CD4-positive, alpha-beta T cell (primary cell): Measurements from ENCODE around the gene CGGBP1. TPM values are rescaled to one million over a fixed set of nuclear protein-coding genes. Genes with fewer than 3 reads are reported as not detected.

ENCODE experiments used
- ATAC-seq: fragments of 200-7000 bp; cut with Tn5 transposase; one replicate; pipeline ENCODE4 v1.10.0; 2022; ENCODE audit warnings: mild to moderate bottlenecking; ENCODE audit not compliant: poor library complexity
- CTCF ChIA-PET: fragments of 350-600 bp; sonication (Branson Sonifier 250); formaldehyde crosslinking; loops from one replicate; lab custom pipeline; 2021; ENCODE audit warnings: antibody characterized with exemption, inconsistent platforms; lab: Charles Lee
- POLR2A ChIA-PET: fragments of 350-600 bp; sonication (Branson Sonifier 250); formaldehyde crosslinking; loops from one replicate; lab custom pipeline; 2021; ENCODE audit warnings: antibody characterized with exemption, inconsistent platforms; lab: Charles Lee
- DNase-seq, 14 experiments: peaks; one replicate each; pipeline ENCODE4 v3.0.0-alpha.2; 2013 to 2020; ENCODE audit warnings: mixed read lengths in 2 of 14
- H3K27ac ChIP-seq, 2 donors: one replicate each; pipeline versions ENCODE4 v1.5.1 to v1.7.0; 2013; ENCODE audit warnings: low read length in 2 of 2, low read depth in 1 of 2, mild to moderate bottlenecking in 1 of 2
- H3K27me3 ChIP-seq, 2 experiments: 1 replicate in 1 of 2; 2 replicates in 1 of 2; pipeline versions ENCODE4 v1.6.1 to v1.7.0; 2013; ENCODE audit warnings: low read length in 2 of 2, control low read depth in 1 of 2, mild to moderate bottlenecking in 1 of 2, moderate library complexity in 1 of 2; ENCODE audit not compliant: insufficient read depth in 2 of 2, control insufficient read depth in 1 of 2
- H3K36me3 ChIP-seq: one replicate; pipeline ENCODE4 v1.6.1; 2013; ENCODE audit warnings: low read length, control low read depth; ENCODE audit not compliant: insufficient read depth
- H3K4me1 ChIP-seq: one replicate; pipeline ENCODE4 v1.6.1; 2013; ENCODE audit warnings: low read length, control low read depth; ENCODE audit not compliant: insufficient read depth
- H3K4me3 ChIP-seq: one replicate; pipeline ENCODE4 v1.5.1; 2013; ENCODE audit warnings: mild to moderate bottlenecking, low read length, moderate library complexity
- H3K9me3 ChIP-seq, 2 experiments: 1 replicate in 1 of 2; 2 replicates in 1 of 2; pipeline versions ENCODE4 v1.6.1 to v1.7.0; 2013; ENCODE audit warnings: low read length in 2 of 2, mild to moderate bottlenecking in 2 of 2, control low read depth in 1 of 2, moderate library complexity in 1 of 2; ENCODE audit not compliant: control insufficient read depth in 1 of 2, insufficient read depth in 1 of 2
- H3K27ac Mint-ChIP-seq: one replicate; pipeline ENCODE4 v1.8.0; 2020; ENCODE audit warnings: mixed read lengths
- H3K27me3 Mint-ChIP-seq: one replicate; pipeline ENCODE4 v1.8.0; 2021; ENCODE audit warnings: mixed read lengths
- H3K36me3 Mint-ChIP-seq: one replicate; pipeline ENCODE4 v1.8.0; 2021; ENCODE audit warnings: low read depth, mixed read lengths
- H3K4me1 Mint-ChIP-seq: one replicate; pipeline ENCODE4 v1.8.0; 2021; ENCODE audit warnings: low read depth, mixed read lengths
- H3K4me3 Mint-ChIP-seq: one replicate; pipeline ENCODE4 v1.8.0; 2020; ENCODE audit warnings: mild to moderate bottlenecking, mixed read lengths
- H3K9me3 Mint-ChIP-seq: one replicate; pipeline ENCODE4 v1.8.0; 2020; ENCODE audit warnings: mixed read lengths
- intact Hi-C, 2 experiments: fragments of 100-400 bp; cut with DNase I in 1 of 2; cut with micrococcal nuclease in 1 of 2; formaldehyde crosslinking; loops; one replicate each; pipeline versions ENCODE4 v1.15.1 to v1.9.0; 2023 to 2025; cut with DNase I, micrococcal nuclease
- polyA plus RNA-seq, 2 donors: library from polyadenylated mRNA; unstranded; fragments of 120-200 nt; gene quantifications; one replicate each; pipeline ENCODE4 v1.2.1, GENCODE V29; 2013
- total RNA-seq, 174 experiments: library from RNA in 2 of 174; stranded (reverse) in 2 of 174; gene quantifications; one replicate each; pipeline ENCODE4 v1.2.3 and lab custom pipeline; 2021 to 2026
- TF ChIP-seq, protein P1 (sequence below): fragments of 200-600 bp; IDR thresholded peaks from one replicate; pipeline ENCODE4 v1.8.0; 2022; ENCODE audit warnings: antibody characterized with exemption, mild to moderate bottlenecking

CGGBP1 gene, protein sequence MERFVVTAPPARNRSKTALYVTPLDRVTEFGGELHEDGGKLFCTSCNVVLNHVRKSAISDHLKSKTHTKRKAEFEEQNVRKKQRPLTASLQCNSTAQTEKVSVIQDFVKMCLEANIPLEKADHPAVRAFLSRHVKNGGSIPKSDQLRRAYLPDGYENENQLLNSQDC
- total RNA-seq: 10 to 100 TPM; 88.7 to 89.7 TPM
- 112 TPM for polyA plus RNA-seq (2013, experiment 1 of 2)
- polyA plus RNA-seq (2013, experiment 2 of 2): 116 TPM
- total RNA-seq (lab: John Stamatoyannopoulos, UW): 74.3 to 368 (median 212) reads per million in 172 experiments

DNA sequence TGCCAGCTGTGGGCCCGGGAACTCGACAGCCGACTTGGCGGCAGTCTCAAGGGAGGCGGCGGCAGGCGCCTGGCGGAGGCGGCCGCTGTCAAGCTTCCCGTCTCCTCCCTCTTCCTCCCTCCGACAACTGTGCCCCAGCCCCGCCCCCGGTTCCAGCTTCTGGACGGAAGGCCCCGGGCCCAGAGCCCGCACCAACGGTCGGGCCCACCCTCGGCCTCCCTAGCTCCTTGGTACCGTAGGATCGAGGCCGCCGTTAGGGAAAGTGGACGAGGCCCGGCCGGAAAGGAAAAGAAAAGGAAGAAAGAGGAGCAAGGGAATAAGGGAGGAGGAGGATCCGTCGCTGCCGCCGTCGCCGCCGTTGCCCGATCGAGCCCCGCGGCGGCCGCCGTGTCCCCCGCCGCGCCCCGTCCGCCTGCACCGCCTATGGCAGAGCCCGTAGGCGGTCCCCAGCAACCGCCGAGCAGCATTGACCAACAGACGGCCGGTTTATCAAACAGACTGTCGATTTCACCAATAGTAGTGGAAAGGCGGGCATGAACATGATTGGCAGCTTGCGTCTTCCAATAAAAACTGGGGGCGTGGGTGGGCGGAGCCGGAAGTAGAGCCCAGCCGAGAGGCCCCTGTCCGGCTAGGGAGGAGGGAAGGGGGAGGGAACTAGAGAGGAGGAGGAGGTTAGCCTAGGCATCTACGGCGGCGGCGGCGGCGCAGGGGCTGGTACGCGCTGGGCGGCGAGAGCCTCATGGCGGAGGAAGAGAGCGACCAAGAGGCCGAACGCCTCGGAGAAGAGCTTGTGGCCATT, at the start of gene CGGBP1, which contains the start of gene ZNF654:
CGGBP1 (minus strand) TSS at position 425 of the 799 bp plus-strand sequence. CDS start 3,029 bp downstream, outside the sequence.
ZNF654 (plus strand) TSS at position 675 of the 799 bp plus-strand sequence; CDS start at position 740, 65 bp downstream.
- H3K4me1 ChIP-seq: peaks cover 5% of the 10 kb centered on the region
- no peaks in the 10 kb centered on the region for H3K9me3 Mint-ChIP-seq
- no peaks in the 10 kb centered on the region for H3K27me3 ChIP-seq
- ChIA-PET POLR2A (interaction anchor here (0.6 to 4.7 kb wide), 26 partner anchors 8 to 832 kb away, joined by 3 to 124 read pairs (median 4); partner anchors contain the start of genes C3orf38 and CHMP2B), CTCF (interaction anchor here (0.8 to 0.9 kb wide), 2 partner anchors 51 to 91 kb away, joined by 3 to 4 read pairs; partner anchors contain the start of gene C3orf38)
- no peaks in the 10 kb centered on the region for H3K27me3 Mint-ChIP-seq
- no peaks in the 10 kb centered on the region for H3K9me3 ChIP-seq
- intact Hi-C loops: loop anchor here (1.0 to 5.0 kb wide), 5 partner anchors 28 to 830 kb away; partner anchors contain the start of gene C3orf38 (in 1 of the 2)
- H3K27ac Mint-ChIP-seq: peak within 1 kb of the TSS; percentile 93
- peak within 1 kb of the TSS; percentile 92 for H3K27ac ChIP-seq
- TF ChIP-seq, protein P1, sequence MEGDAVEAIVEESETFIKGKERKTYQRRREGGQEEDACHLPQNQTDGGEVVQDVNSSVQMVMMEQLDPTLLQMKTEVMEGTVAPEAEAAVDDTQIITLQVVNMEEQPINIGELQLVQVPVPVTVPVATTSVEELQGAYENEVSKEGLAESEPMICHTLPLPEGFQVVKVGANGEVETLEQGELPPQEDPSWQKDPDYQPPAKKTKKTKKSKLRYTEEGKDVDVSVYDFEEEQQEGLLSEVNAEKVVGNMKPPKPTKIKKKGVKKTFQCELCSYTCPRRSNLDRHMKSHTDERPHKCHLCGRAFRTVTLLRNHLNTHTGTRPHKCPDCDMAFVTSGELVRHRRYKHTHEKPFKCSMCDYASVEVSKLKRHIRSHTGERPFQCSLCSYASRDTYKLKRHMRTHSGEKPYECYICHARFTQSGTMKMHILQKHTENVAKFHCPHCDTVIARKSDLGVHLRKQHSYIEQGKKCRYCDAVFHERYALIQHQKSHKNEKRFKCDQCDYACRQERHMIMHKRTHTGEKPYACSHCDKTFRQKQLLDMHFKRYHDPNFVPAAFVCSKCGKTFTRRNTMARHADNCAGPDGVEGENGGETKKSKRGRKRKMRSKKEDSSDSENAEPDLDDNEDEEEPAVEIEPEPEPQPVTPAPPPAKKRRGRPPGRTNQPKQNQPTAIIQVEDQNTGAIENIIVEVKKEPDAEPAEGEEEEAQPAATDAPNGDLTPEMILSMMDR: no peak
- ATAC-seq: peak; percentile 89
- peak within 1 kb of the TSS; percentile 100 for H3K4me3 Mint-ChIP-seq
- peak within 1 kb of the TSS; percentile 98 for H3K4me3 ChIP-seq
- peaks cover 48% of the 10 kb centered on the region for H3K36me3 Mint-ChIP-seq
- H3K36me3 ChIP-seq: peaks cover 32% of the 10 kb centered on the region
- peak; percentile 96 to 99 (median 99) for DNase-seq
- peaks cover 72% of the 10 kb centered on the region for H3K4me1 Mint-ChIP-seq

DNA sequence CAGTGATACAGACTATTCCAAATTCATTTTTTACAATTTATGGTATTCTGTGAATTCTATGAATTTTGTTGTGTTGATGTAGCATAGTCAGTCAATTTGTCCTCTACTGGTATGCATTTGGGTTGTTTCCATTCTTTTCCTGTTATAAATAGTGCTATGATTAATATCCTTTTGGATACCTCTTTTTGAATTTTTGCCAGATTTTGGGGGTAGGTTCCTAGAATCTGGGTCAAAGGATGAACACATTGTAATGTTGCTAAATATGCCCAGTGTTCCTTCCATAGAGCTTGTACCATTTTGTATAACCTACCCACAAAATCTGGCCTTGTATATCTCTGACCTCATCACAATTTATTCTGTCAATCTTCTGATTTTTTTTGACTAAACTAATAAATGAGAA, 46.5 kb upstream of the CGGBP1 start:
- POLR2A ChIA-PET: no interaction called here

More for the DNA sequence above, 46.5 kb upstream of the CGGBP1 start:
- Histone ChIP-seq H3K9me3 (no peaks in the 10 kb centered on the region), H3K4me3 (no peak overlapping the region), H3K36me3 (no peaks in the 10 kb centered on the region), H3K4me1 (no peaks in the 10 kb centered on the region), H3K27ac (no peak overlapping the region), H3K27me3 (no peaks in the 10 kb centered on the region)
- TF ChIP-seq, protein P1: no peak
- H3K36me3 Mint-ChIP-seq: peaks cover 29% of the 10 kb centered on the region
- peak overlapping the region; percentile 63 for H3K27ac Mint-ChIP-seq
- H3K27me3 Mint-ChIP-seq: no peaks in the 10 kb centered on the region
- H3K4me1 Mint-ChIP-seq: peaks cover 35% of the 10 kb centered on the region
- CTCF ChIA-PET: no interaction called here
- no peak for DNase-seq
- no peak for ATAC-seq
- intact Hi-C loops: loop anchor here in 1 of 2 experiments (5.0 kb wide), 1 partner anchor 98 kb away; no protein-coding TSS in a partner anchor
- peaks cover 3% of the 10 kb centered on the region for H3K9me3 Mint-ChIP-seq
- no peak overlapping the region for H3K4me3 Mint-ChIP-seq
